Measurements from ENCODE around the gene MAP2K5. TPM values are rescaled to one million over a fixed set of nuclear protein-coding genes. Genes with fewer than 3 reads are reported as not detected.

The MAP2K5 gene
- total RNA-seq, 2 experiments from 2014 or later: 22.2 to 27.9 TPM

- no peaks in the 10 kb centered on the region for H3K36me3 ChIP-seq (ENCODE audit: insufficient read depth, low read length)
- Mint-ChIP-seq H3K27me3 (peaks cover 21% of the 10 kb centered on the region), H3K36me3 (ENCODE audit: low read depth) (peaks cover 11% of the 10 kb centered on the region), H3K4me1 (ENCODE audit: low read depth) (peaks cover 54% of the 10 kb centered on the region), H3K4me3 (peak within 1 kb of the TSS; percentile 97), H3K9me3 (no peaks in the 10 kb centered on the region), H3K27ac (peak within 1 kb of the TSS; percentile 99)
- ChIA-PET POLR2A (interaction anchor here (0.7 to 2.1 kb wide), 15 partner anchors 12 to 978 kb away, joined by 3 to 8 read pairs (median 4); partner anchors contain the start of genes C15orf61, CLN6, FEM1B and MAP2K5), CTCF (interaction anchor here (1.2 to 1.5 kb wide), 4 partner anchors 23 to 438 kb away, joined by 3 to 7 read pairs (median 4); no protein-coding TSS in a partner anchor)
- intact Hi-C loops (cut with DNase I, micrococcal nuclease): loop anchor here (1.0 to 10.0 kb wide), 9 partner anchors 295 to 1135 kb away; partner anchors contain the start of genes C15orf61 (in 2 of the 2), MAP2K5 (in 2 of the 2), CLN6 (in 1 of the 2) and SMAD6 (in 1 of the 2)
- H3K4me3 ChIP-seq (ENCODE audit: low read length): peak within 1 kb of the TSS; percentile 85
- no peak for TF ChIP-seq CTCF (IDR thresholded peaks at IDR 0.05)
- DNase-seq (peak; percentile 94 to 98 (median 96)), ATAC-seq (ENCODE audit: poor library complexity) (peak; percentile 79)
- peaks cover 42% of the 10 kb centered on the region for H3K4me1 ChIP-seq (ENCODE audit: insufficient read depth, low read length)
- H3K27me3 ChIP-seq (ENCODE audit: control insufficient read depth in 1 of 2, insufficient read depth in 2 of 2, low read length in 2 of 2): peaks cover 10 to 12% of the 10 kb centered on the region in 2 experiments
- H3K27ac ChIP-seq (ENCODE audit: low read depth in 1 of 2, low read length in 2 of 2): peak within 1 kb of the TSS; percentile 73 to 83
- peaks cover 0 to 9% of the 10 kb centered on the region in 2 experiments for H3K9me3 ChIP-seq (ENCODE audit: control insufficient read depth in 1 of 2, insufficient read depth in 1 of 2, low read length in 2 of 2)
These were observed 297.6 kb downstream of the MAP2K5 start, which contains the start of gene RNU6-1 for GRCh38 chr15:67839929-67840748. Gene RNU6-1 (minus strand): TSS chr15:67840045.

GRCh38 chr15:67840749-67841512 is 298.4 kb downstream of the MAP2K5 start:
- Histone ChIP-seq H3K27me3 (ENCODE audit: control insufficient read depth in 1 of 2, insufficient read depth in 2 of 2, low read length in 2 of 2) (peaks cover 2 to 5% of the 10 kb centered on the region in 2 experiments), H3K9me3 (ENCODE audit: control insufficient read depth in 1 of 2, insufficient read depth in 1 of 2, low read length in 2 of 2) (peaks cover 0 to 2% of the 10 kb centered on the region in 2 experiments), H3K27ac (ENCODE audit: low read depth in 1 of 2, low read length in 2 of 2) (peak overlapping the region; percentile 73 to 83), H3K4me1 (ENCODE audit: insufficient read depth, low read length) (peaks cover 34% of the 10 kb centered on the region), H3K36me3 (ENCODE audit: insufficient read depth, low read length) (no peaks in the 10 kb centered on the region), H3K4me3 (ENCODE audit: low read length) (peak overlapping the region; percentile 85)
- peak overlapping the region; percentile 99 for H3K27ac Mint-ChIP-seq
- ChIA-PET POLR2A (interaction anchor here (0.6 to 2.1 kb wide), 14 partner anchors 13 to 978 kb away, joined by 3 to 8 read pairs (median 4); partner anchors contain the start of genes C15orf61, CLN6, FEM1B and MAP2K5), CTCF (interaction anchor here (1.1 to 1.5 kb wide), 4 partner anchors 22 to 438 kb away, joined by 3 to 7 read pairs (median 4); partner anchors contain the start of gene MAP2K5)
- ATAC-seq (ENCODE audit: poor library complexity) (no peak), DNase-seq (peak in 3 of 14 experiments; percentile 30 to 53 (median 50))
- peaks cover 47% of the 10 kb centered on the region for H3K4me1 Mint-ChIP-seq (ENCODE audit: low read depth)
- intact Hi-C loops (cut with DNase I, micrococcal nuclease): loop anchor here in 1 of 2 experiments (2.0 to 10.0 kb wide), 2 partner anchors 388 to 1136 kb away; partner anchors contain the start of genes CLN6 and SMAD6
- no peak for TF ChIP-seq CTCF (IDR thresholded peaks at IDR 0.05)
- H3K27me3 Mint-ChIP-seq: peaks cover 13% of the 10 kb centered on the region
- no peaks in the 10 kb centered on the region for H3K9me3 Mint-ChIP-seq
- peaks cover 11% of the 10 kb centered on the region for H3K36me3 Mint-ChIP-seq (ENCODE audit: low read depth)
- H3K4me3 Mint-ChIP-seq: peak overlapping the region; percentile 97

- no peak overlapping the region for H3K27ac ChIP-seq (ENCODE audit: low read depth in 1 of 2, low read length in 2 of 2)
- ChIA-PET POLR2A (interaction anchor here (1.1 to 1.6 kb wide), 8 partner anchors 13 to 977 kb away, joined by 3 to 7 read pairs (median 4); partner anchors contain the start of genes C15orf61, FEM1B and PIAS1), CTCF (interaction anchor here (1.1 to 1.5 kb wide), 4 partner anchors 22 to 437 kb away, joined by 3 to 7 read pairs (median 4); partner anchors contain the start of gene MAP2K5)
- peak overlapping the region; percentile 97 for H3K4me3 Mint-ChIP-seq
- H3K27ac Mint-ChIP-seq: peak overlapping the region; percentile 99
- H3K4me3 ChIP-seq (ENCODE audit: low read length): peak overlapping the region; percentile 85
- H3K27me3 ChIP-seq (ENCODE audit: control insufficient read depth in 1 of 2, insufficient read depth in 2 of 2, low read length in 2 of 2): no peaks in the 10 kb centered on the region
- peaks cover 29% of the 10 kb centered on the region for H3K4me1 ChIP-seq (ENCODE audit: insufficient read depth, low read length)
- DNase-seq (no peak), ATAC-seq (ENCODE audit: poor library complexity) (no peak)
- H3K27me3 Mint-ChIP-seq: peaks cover 8% of the 10 kb centered on the region
- intact Hi-C loops (cut with DNase I, micrococcal nuclease): loop anchor here in 1 of 2 experiments (2.0 to 10.0 kb wide), 2 partner anchors 387 to 1137 kb away; partner anchors contain the start of genes CLN6 and SMAD6
- no peaks in the 10 kb centered on the region for H3K36me3 ChIP-seq (ENCODE audit: insufficient read depth, low read length)
- TF ChIP-seq CTCF (IDR thresholded peaks at IDR 0.05): no peak
- peaks cover 42% of the 10 kb centered on the region for H3K4me1 Mint-ChIP-seq (ENCODE audit: low read depth)
- H3K36me3 Mint-ChIP-seq (ENCODE audit: low read depth): peaks cover 11% of the 10 kb centered on the region
- no peaks in the 10 kb centered on the region for H3K9me3 Mint-ChIP-seq
- H3K9me3 ChIP-seq (ENCODE audit: control insufficient read depth in 1 of 2, insufficient read depth in 1 of 2, low read length in 2 of 2): no peaks in the 10 kb centered on the region
These were observed 298.9 kb downstream of the MAP2K5 start for GRCh38 chr15:67841513-67841762.

Measured in CD4-positive, alpha-beta T cell (primary cell).